ENCODE results near the gene THSD4.

THSD4 gene

DNA sequence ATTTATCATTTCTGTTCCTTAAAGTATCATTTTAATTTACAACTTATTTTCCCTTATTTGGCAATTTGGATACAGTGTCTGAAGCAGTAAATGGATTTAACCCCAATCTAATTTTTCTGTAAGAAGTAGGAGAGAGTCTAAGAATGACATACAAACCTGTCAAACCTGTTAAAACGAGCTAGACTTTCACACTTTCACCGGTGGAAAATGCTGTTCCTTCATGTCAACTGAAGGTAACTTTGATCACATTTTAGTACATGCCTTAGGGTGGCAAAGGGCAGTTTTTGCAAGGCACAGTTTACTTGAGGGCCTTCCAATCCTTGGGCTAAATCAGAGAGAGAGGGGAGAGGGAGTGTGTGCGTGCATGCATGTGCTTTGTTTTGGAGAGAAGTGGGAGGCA is 221.4 kb downstream of the THSD4 start:
- TF ChIP-seq, protein P1, sequence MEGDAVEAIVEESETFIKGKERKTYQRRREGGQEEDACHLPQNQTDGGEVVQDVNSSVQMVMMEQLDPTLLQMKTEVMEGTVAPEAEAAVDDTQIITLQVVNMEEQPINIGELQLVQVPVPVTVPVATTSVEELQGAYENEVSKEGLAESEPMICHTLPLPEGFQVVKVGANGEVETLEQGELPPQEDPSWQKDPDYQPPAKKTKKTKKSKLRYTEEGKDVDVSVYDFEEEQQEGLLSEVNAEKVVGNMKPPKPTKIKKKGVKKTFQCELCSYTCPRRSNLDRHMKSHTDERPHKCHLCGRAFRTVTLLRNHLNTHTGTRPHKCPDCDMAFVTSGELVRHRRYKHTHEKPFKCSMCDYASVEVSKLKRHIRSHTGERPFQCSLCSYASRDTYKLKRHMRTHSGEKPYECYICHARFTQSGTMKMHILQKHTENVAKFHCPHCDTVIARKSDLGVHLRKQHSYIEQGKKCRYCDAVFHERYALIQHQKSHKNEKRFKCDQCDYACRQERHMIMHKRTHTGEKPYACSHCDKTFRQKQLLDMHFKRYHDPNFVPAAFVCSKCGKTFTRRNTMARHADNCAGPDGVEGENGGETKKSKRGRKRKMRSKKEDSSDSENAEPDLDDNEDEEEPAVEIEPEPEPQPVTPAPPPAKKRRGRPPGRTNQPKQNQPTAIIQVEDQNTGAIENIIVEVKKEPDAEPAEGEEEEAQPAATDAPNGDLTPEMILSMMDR (IDR thresholded peaks at IDR 0.05), result no peak
- Histone ChIP-seq H3K4me3 (no peak overlapping the region), H3K27ac (no peak overlapping the region)
- no peak for DNase-seq (ENCODE audit: low spot score)

DNA sequence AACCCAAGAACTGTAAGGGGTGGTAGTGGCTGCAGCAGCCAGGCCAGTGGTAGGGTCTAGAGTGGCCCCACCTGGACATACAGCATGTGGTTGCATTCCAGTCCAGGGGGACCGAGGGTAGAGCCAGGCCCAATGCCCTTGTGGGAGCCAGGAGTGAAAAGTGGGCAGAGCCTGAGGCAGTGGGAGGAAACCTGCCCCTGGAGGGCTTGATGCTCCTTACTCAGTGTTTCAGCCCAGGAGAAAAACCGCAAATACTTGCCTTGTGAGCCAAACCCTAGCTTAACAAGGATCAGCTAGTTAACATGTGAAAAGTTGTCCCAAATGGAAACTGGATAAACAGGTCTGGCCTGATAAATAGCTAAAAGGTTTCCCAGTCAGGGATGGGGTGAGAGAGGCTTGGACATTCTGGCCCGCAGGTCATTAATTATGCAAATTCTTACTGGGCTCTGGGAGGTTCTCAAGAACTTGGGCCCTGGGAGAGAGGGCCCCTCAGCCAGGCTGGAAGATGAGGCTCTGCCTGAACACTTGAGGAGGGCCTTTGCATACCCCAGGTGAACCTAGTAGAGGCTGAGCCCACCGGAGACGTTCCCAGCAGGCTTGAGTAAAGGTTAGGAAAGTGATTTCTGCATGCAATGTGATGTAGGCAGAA is 222.1 kb downstream of the THSD4 start:
- no peak overlapping the region for H3K4me3 ChIP-seq
- H3K27ac ChIP-seq, result no peak overlapping the region
- TF ChIP-seq, protein P1 (IDR thresholded peaks at IDR 0.05), result no peak
- no peak for DNase-seq (ENCODE audit: low spot score)

DNA sequence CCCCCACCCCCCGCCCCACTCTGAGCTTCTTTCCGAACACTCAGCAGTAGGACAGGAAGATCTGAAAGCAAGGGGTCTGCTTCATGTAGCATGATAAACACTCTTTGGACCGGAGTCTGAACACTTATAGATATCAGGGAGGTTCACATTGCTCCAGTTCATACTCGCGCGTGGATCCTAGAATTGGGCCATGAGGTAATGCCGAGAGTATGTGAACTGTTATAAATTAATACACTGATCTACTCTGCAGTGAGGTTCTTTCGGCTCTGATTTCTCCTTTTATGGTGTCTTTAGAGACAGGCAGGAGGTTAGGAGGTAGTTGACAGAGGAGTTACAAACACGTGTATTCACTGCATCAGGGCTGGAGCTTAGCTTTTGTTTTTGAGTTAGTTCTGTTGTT is 223.0 kb downstream of the THSD4 start:
- TF ChIP-seq, protein P1 (IDR thresholded peaks at IDR 0.05), result no peak
- no peak overlapping the region for H3K27ac ChIP-seq
- H3K4me3 ChIP-seq, result no peak overlapping the region
- DNase-seq (ENCODE audit: low spot score), result no peak

DNA sequence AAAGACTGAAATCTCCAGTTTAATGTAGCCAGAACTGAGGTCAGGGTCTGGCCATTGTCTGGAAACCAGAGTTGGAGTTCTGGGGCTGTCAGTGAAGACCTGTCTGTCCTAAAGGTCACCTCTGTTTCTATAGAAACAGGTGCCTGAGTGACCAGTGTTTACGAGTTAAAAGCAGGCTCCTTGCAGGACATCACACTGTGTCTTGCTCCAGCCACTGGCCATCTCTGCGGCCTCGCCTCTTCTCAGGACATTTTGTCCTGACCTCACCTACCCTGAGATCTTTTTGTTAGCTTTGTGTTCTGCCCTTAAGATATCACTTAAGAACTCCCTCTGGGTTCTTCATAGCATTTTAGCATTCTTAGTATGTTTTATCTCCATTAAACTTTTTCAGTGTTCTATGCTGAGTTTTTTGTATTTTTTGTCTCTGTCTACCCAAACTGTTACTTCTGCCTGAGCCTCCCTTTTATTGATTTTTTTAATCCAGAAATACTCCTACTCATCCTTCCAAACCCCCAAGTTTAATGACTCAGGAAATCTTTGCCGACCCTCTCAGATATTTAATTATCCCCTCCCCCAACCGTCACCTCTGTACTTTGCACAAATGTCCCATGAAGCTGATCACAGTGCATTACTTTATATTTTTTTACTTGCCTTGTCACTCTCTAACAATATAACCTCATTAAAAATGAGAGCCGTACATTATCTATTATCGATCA is 223.7 kb downstream of the THSD4 start:
- Histone ChIP-seq H3K27ac (no peak overlapping the region), H3K4me3 (no peak overlapping the region)
- TF ChIP-seq, protein P1 (IDR thresholded peaks at IDR 0.05), result no peak
- no peak for DNase-seq (ENCODE audit: low spot score)

DNA sequence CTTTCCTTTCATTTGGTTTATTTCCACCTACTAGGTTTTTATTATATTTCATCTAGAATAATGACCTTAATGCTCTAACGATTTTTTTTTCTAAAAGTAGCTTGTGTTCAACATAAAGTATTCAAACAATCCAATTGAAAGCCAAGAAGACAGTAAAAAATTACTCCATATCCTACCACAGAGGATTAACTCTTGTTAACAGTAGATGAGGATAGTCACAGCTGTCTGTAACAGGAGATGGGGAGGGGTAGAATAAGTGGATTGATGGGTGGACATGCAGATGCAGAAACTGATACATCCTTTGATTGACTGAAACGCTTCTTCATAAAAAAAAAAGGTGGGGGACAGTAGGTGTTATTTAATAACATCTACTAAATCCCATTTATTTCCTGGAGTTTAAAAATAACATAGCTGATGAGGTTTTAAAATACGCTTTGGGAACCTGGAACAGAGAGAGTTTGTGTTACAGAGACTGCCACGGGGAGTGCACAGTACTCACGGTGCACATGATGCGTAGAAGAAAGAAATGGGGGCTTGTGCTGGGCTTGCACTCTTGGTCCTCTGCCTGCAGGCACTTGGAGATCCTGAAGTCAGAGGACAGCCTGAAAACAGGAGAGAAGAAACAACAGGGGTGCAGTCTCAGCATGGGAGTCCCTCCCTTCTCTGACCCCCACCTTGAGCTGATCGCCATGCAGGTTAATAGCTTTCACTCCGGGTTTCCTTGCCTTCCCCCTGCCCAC is 226.7 kb downstream of the THSD4 start:
- DNase-seq (ENCODE audit: low spot score), result no peak
- no peak overlapping the region for H3K27ac ChIP-seq
- H3K4me3 ChIP-seq, result no peak overlapping the region
- TF ChIP-seq, protein P1 (IDR thresholded peaks at IDR 0.05), result no peak

DNA sequence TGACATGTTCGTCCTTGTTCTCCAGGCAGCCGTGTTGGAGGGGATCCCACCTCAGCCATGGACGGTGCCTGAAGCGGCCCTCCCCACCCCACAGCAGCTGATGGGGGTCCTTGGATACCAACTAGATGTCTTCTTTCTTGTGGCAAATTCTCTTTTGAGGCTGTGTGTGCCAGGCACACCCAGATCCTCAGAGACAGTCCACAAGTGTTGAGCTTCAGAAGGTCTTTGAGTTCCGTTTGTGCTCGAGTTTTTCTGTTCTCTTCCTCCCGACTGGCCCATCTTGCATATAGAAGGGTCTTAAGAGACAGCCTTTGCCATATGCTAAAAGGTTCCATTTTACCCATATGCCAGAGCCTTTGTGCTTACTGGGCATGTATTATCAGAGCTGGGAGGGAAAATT is 227.4 kb downstream of the THSD4 start:
- TF ChIP-seq, protein P1 (IDR thresholded peaks at IDR 0.05), result no peak

More for the DNA sequence above, 227.4 kb downstream of the THSD4 start:
- no peak for DNase-seq (ENCODE audit: low spot score)
- H3K4me3 ChIP-seq, result no peak overlapping the region
- H3K27ac ChIP-seq, result no peak overlapping the region
